Neural progenitor cell (in vitro differentiated cells): ENCODE results near the gene TMEM119. TPM values are rescaled to one million over a fixed set of nuclear protein-coding genes. Genes with fewer than 3 reads are reported as not detected.

Source experiments
- DNase-seq: peaks from one replicate; pipeline ENCODE4 v3.0.0-alpha.2; 2016; ENCODE audit warnings: low spot score
- H2AFZ ChIP-seq: fragments of 200-600 bp; sonication (generic); replicated peaks from 2 replicates; pipeline ENCODE4 v1.6.1; 2016; ENCODE audit warnings: antibody characterized with exemption
- H3F3A ChIP-seq: fragments of 200-600 bp; sonication (generic); 2 replicates; pipeline ENCODE4 v1.6.1; 2016; ENCODE audit warnings: antibody characterized with exemption, low read depth
- H3K27ac ChIP-seq: fragments of 200-600 bp; sonication (generic); 2 replicates; pipeline ENCODE4 v1.5.1; 2016; ENCODE audit warnings: mild to moderate bottlenecking
- H3K27me3 ChIP-seq: fragments of 200-600 bp; sonication (generic); 2 replicates; pipeline ENCODE4 v1.6.1; 2016; ENCODE audit warnings: mild to moderate bottlenecking, moderate library complexity
- H3K36me3 ChIP-seq: fragments of 200-600 bp; sonication (generic); 2 replicates; pipeline ENCODE4 v1.5.1; 2016
- H3K4me1 ChIP-seq: fragments of 200-600 bp; sonication (generic); 2 replicates; pipeline ENCODE4 v1.6.1; 2016; ENCODE audit warnings: mixed run types
- H3K4me2 ChIP-seq: fragments of 200-600 bp; sonication (generic); 2 replicates; pipeline ENCODE4 v1.6.1; 2016
- H3K4me3 ChIP-seq: fragments of 200-600 bp; sonication (generic); 2 replicates; pipeline ENCODE4 v1.5.1; 2016
- H3K79me2 ChIP-seq: fragments of 200-600 bp; sonication (generic); 2 replicates; pipeline ENCODE4 v1.6.1; 2016; ENCODE audit warnings: low read depth
- H3K9ac ChIP-seq: fragments of 200-600 bp; sonication (generic); 2 replicates; pipeline ENCODE4 v1.6.1; 2016
- H3K9me3 ChIP-seq: fragments of 200-600 bp; sonication (generic); 2 replicates; pipeline ENCODE4 v1.5.1; 2016; ENCODE audit warnings: low read depth
- H4K20me1 ChIP-seq: fragments of 200-600 bp; sonication (generic); 2 replicates; pipeline ENCODE4 v1.6.1; 2016; ENCODE audit warnings: low read depth
- H3K27ac Mint-ChIP-seq: 3 replicates; pipeline ENCODE4 v1.8.0; 2021; ENCODE audit warnings: mixed read lengths
- H3K27me3 Mint-ChIP-seq: 2 replicates; pipeline ENCODE4 v1.8.0; 2022; ENCODE audit warnings: low read depth, mild to moderate bottlenecking, inconsistent platforms, moderate library complexity, mixed read lengths; ENCODE audit not compliant: insufficient read depth
- H3K36me3 Mint-ChIP-seq: 3 replicates; pipeline ENCODE4 v1.8.0; 2021; ENCODE audit warnings: mixed read lengths
- H3K4me1 Mint-ChIP-seq: 3 replicates; pipeline ENCODE4 v1.8.0; 2021; ENCODE audit warnings: mixed read lengths
- H3K4me3 Mint-ChIP-seq: 3 replicates; pipeline ENCODE4 v1.8.0; 2021; ENCODE audit warnings: mild to moderate bottlenecking, moderate library complexity, mixed read lengths
- H3K9me3 Mint-ChIP-seq: 3 replicates; pipeline ENCODE4 v1.8.0; 2020; ENCODE audit warnings: mixed read lengths
- CTCF ChIP-seq: fragments of 200-600 bp; sonication (generic); IDR thresholded peaks from 2 replicates; pipeline ENCODE4 v1.5.1; 2017; ENCODE audit warnings: antibody characterized with exemption, mild to moderate bottlenecking
- EZH2 ChIP-seq: fragments of 200-600 bp; sonication (generic); IDR thresholded peaks from 2 replicates; pipeline ENCODE4 v1.6.1; 2017; ENCODE audit warnings: antibody characterized with exemption, mild to moderate bottlenecking, moderate library complexity
- EZH2phosphoT487 ChIP-seq: fragments of 200-600 bp; sonication (generic); IDR thresholded peaks from 2 replicates; pipeline ENCODE4 v1.6.1; 2017; ENCODE audit warnings: antibody characterized with exemption
- total RNA-seq: library from RNA; depleted of rRNA; stranded (reverse); fragments of >200 nt; gene quantifications from 2 replicates; pipeline ENCODE4 v1.2.3, GENCODE V29; 2015; ENCODE audit warnings: low replicate concordance

TMEM119 gene
- total RNA-seq, 1 donor from 2014 or later, result 0.97 TPM

DNA sequence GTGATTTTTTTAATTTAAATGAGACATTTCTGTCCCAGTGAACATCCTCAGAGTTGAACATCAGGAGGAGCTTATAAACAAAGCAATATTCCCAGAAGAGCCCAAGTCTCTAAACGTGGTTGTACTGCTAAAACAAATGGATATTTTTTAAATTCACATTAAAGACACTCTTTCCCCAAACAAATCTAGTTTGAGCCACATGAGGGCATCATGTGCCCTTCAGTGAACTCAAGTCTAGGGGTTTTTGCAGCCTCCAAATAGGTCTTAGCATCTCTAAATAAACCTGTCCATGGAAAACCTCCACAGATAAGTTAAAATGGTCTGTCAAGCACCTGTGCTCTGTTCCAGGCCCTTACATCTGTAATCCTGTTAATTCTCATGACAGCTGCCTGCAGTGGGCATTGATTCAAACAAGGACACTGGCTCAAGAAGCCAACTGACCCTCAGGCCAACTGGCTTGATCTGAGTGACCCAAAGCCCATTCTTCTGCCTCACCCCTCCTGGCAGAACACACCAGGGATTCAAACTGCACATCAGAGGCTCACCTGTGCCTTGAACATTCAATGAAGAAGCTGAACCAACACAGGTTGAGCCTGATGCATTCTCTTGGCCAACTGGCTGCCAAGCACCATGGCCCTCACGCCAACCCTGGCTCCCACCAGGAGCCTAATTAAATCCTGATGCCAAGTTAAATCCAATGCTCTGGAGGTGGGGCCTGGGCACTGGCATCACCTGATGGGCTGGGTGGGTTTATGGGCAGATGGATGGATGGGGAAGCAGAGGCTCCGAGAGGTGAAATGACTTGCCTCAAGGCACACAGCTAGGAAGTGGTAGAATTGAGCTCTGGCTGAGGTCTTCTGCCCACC lies 26.9 kb downstream of the TMEM119 start:
- H3K79me2 ChIP-seq, result no peaks in the 10 kb centered on the region
- H3K4me1 Mint-ChIP-seq, result no peaks in the 10 kb centered on the region
- no peak overlapping the region for H2AFZ ChIP-seq
- no peaks in the 10 kb centered on the region for H4K20me1 ChIP-seq
- peaks cover 5% of the 10 kb centered on the region for H3K27me3 Mint-ChIP-seq
- H3K4me1 ChIP-seq, result no peaks in the 10 kb centered on the region
- no peak overlapping the region for H3K4me3 Mint-ChIP-seq
- H3K27ac ChIP-seq, result no peak overlapping the region
- DNase-seq, result peak; percentile 61
- H3K9me3 Mint-ChIP-seq, result no peaks in the 10 kb centered on the region
- H3K27ac Mint-ChIP-seq, result no peak overlapping the region
- no peaks in the 10 kb centered on the region for H3K27me3 ChIP-seq
- H3K36me3 ChIP-seq, result no peaks in the 10 kb centered on the region
- H3K4me2 ChIP-seq, result no peak overlapping the region
- H3F3A ChIP-seq, result peaks cover 13% of the 10 kb centered on the region
- H3K36me3 Mint-ChIP-seq, result peaks cover 13% of the 10 kb centered on the region
- H3K9me3 ChIP-seq, result no peaks in the 10 kb centered on the region
- no peak overlapping the region for H3K4me3 ChIP-seq
- TF ChIP-seq EZH2phosphoT487, result no peak
- no peak for TF ChIP-seq EZH2
- peak; percentile 62 for TF ChIP-seq CTCF
- no peak overlapping the region for H3K9ac ChIP-seq

GRCh38 chr12:108568338-108569154 lies 29.3 kb downstream of the TMEM119 start:
- peaks cover 13% of the 10 kb centered on the region for H3K36me3 Mint-ChIP-seq

More at GRCh38 chr12:108568338-108569154, 29.3 kb downstream of the TMEM119 start:
- Mint-ChIP-seq H3K27ac (no peak overlapping the region), H3K4me3 (no peak overlapping the region), H3K4me1 (peaks cover 6% of the 10 kb centered on the region), H3K9me3 (no peaks in the 10 kb centered on the region), H3K27me3 (peaks cover 5% of the 10 kb centered on the region)
- peaks cover 10% of the 10 kb centered on the region for H3K79me2 ChIP-seq
- no peak overlapping the region for H3K27ac ChIP-seq
- H3K4me1 ChIP-seq, result no peaks in the 10 kb centered on the region
- no peaks in the 10 kb centered on the region for H4K20me1 ChIP-seq
- no peaks in the 10 kb centered on the region for H3K9me3 ChIP-seq
- H3K9ac ChIP-seq, result no peak overlapping the region
- H3K4me3 ChIP-seq, result no peak overlapping the region
- no peak overlapping the region for H2AFZ ChIP-seq
- H3F3A ChIP-seq, result peaks cover 13% of the 10 kb centered on the region
- TF ChIP-seq EZH2phosphoT487, result no peak
- TF ChIP-seq EZH2, result no peak
- no peak for TF ChIP-seq CTCF
- H3K4me2 ChIP-seq, result no peak overlapping the region
- no peaks in the 10 kb centered on the region for H3K27me3 ChIP-seq
- peaks cover 6% of the 10 kb centered on the region for H3K36me3 ChIP-seq
- no peak for DNase-seq
